Ovary (tissue), 9 donors: ENCODE measurements around the gene CST8. TPM values are rescaled to one million over a fixed set of nuclear protein-coding genes. Genes with fewer than 3 reads are reported as not detected.

Source experiments
- DNase-seq, 5 donors: peaks; one replicate each; pipeline ENCODE4 v3.0.0-alpha.2; 2019 to 2020
- H3K27ac ChIP-seq, 2 donors: fragments of 200-600 bp; one replicate each; pipeline versions ENCODE4 v1.5.1 to v1.8.0; 2019 to 2022
- H3K27me3 ChIP-seq: fragments of 200-600 bp; one replicate; pipeline ENCODE4 v1.8.0; 2022
- H3K36me3 ChIP-seq: fragments of 200-600 bp; sonication (generic); one replicate; pipeline ENCODE4 v1.5.1; 2019
- H3K4me1 ChIP-seq: one replicate; pipeline ENCODE4 v1.8.1; 2013; ENCODE audit warnings: mild to moderate bottlenecking, moderate library complexity; ENCODE audit not compliant: insufficient read depth
- H3K4me3 ChIP-seq: fragments of 200-600 bp; sonication (generic); one replicate; pipeline ENCODE4 v1.5.1; 2017
- H3K9me3 ChIP-seq, 2 donors: fragments of 200-600 bp in 1 of 2; sonication (generic) in 1 of 2; one replicate each; pipeline versions ENCODE4 v1.5.1 to v1.8.1; 2013 to 2019; ENCODE audit warnings: mild to moderate bottlenecking in 1 of 2, moderate library complexity in 1 of 2
- CTCF ChIP-seq, 3 donors: fragments of 450-650 bp in 2 of 3; fragments of 200-600 bp in 1 of 3; IDR thresholded peaks; one replicate each; pipeline versions ENCODE4 v1.5.1 to v1.8.0; 2016 to 2022; ENCODE audit warnings: antibody characterized with exemption in 3 of 3, mild to moderate bottlenecking in 1 of 3
- EP300 ChIP-seq: sonication (generic); formaldehyde crosslinking; IDR thresholded peaks from one replicate; pipeline ENCODE4 v1.6.1; 2017; ENCODE audit warnings: antibody characterized with exemption
- POLR2A ChIP-seq: fragments of 450-650 bp; IDR thresholded peaks from one replicate; pipeline ENCODE4 v1.6.1; 2017; ENCODE audit warnings: antibody characterized with exemption, mild to moderate bottlenecking, moderate library complexity
- WGBS, 3 donors: extraction: QIAGEN DNeasy Blood & Tissue Kit in 1 of 3; methylation state at CpG; one replicate each; pipeline versions ENCODE4 v1.1.5 to v1.1.7; 2013 to 2017; 5-methylcytosine and 5-hydroxymethylcytosine counted together
- intact Hi-C, 4 donors: fragments of 100-400 bp; cut with DNase I; formaldehyde crosslinking; loops; one replicate each; pipeline versions ENCODE4 v1.11.0 to v1.15.1; 2022 to 2023
- polyA plus RNA-seq, 2 donors: library from polyadenylated mRNA; stranded (reverse); fragments of 200-250 nt in 1 of 2; fragments of 350-450 nt in 1 of 2; fragmentation: Illumina TruSeq in 1 of 2; extraction: RNeasy Lipid Tissue Mini Kit (QIAGEN cat#74804) in 1 of 2; gene quantifications; one replicate each; pipeline ENCODE4 v1.2.3, GENCODE V29; 2013 to 2014
- total RNA-seq, 7 donors: library from RNA; depleted of rRNA in 2 of 7; stranded (reverse); fragments of >200 nt in 2 of 7; fragmentation: NEBNext Ultra II Directional in 3 of 7; extraction: Animal tissue kit (Norgen Biotek cat#: 25700) in 3 of 7; gene quantifications; one replicate each; pipeline versions ENCODE4 v1.1.0 to v1.2.4, GENCODE V29; 2016 to 2023
- donor health status: DM: no; HTN: no; CAD: no; lungs with moderate emphysema.
- donor health status: DM: no; HTN: no; CAD: no.
- donor health status: Bipolar disorder and iron deficiency.
- donor health status: DM: yes; HTN: yes; CAD: no.
- donor health status: DM: no; HTN: no; CAD: no.
- donor health status: DM: yes; HTN: yes; CAD: no.

Gene CST8
- total and polyA plus RNA-seq, 9 donors: not detected

DNA sequence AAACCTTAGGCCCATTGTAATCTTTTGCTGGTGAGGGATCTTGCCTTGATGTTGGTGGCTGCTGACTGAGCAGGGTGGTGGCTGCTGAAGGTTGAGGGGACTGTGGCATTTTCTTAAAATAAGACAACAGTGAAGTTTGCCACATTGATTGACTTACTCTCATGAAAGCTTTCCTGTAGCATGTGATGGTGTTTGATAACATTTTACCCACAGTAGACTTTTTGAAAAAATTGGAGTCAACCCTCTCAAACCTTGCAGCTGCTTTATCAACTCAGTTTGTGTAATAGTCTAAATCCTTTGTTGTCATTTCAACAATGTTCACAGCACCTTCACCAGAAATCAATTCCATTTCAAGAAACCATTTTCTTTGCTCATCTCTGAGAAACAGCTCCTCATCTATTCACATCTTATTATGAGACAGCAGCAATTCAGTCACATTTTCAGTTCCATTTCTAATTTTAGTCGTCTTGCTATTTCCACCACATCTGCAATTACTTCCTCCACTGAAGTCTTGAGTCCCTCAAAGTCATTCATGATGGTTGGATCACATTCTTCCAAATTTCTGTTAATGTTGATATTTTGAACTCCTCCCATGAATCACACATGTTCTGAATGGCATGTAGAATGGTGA lies 40.1 kb downstream of the CST8 start:
- intact Hi-C loops: no loop called here
- Histone ChIP-seq H3K27ac (no peak overlapping the region), H3K36me3 (no peaks in the 10 kb centered on the region), H3K4me3 (no peak overlapping the region), H3K9me3 (no peaks in the 10 kb centered on the region), H3K4me1 (no peaks in the 10 kb centered on the region), H3K27me3 (no peaks in the 10 kb centered on the region)
- no peak for TF ChIP-seq POLR2A
- no peak for TF ChIP-seq EP300
- TF ChIP-seq CTCF (IDR thresholded peaks at IDR 0.05): no peak
- DNase-seq: no peak
- WGBS, 3 donors: 43 to 56% (median 48%) methylated on average over 1 of the region's 1 CpG

- TF ChIP-seq POLR2A (no peak), CTCF (IDR thresholded peaks at IDR 0.05) (no peak), EP300 (no peak)
- intact Hi-C loops: no loop called here
- Histone ChIP-seq H3K4me1 (no peaks in the 10 kb centered on the region), H3K4me3 (no peak overlapping the region), H3K36me3 (no peaks in the 10 kb centered on the region), H3K9me3 (no peaks in the 10 kb centered on the region), H3K27me3 (no peaks in the 10 kb centered on the region), H3K27ac (no peak overlapping the region)
- WGBS, 3 donors: 50 to 78% (median 66%) methylated on average over 1 of the region's 1 CpG
- DNase-seq: no peak
Measured at GRCh38 chr20:23532533-23532932, 41.6 kb downstream of the CST8 start.

- intact Hi-C loops: no loop called here
- DNase-seq: no peak
- Histone ChIP-seq H3K27ac (no peak overlapping the region), H3K27me3 (no peaks in the 10 kb centered on the region), H3K9me3 (no peaks in the 10 kb centered on the region), H3K36me3 (no peaks in the 10 kb centered on the region), H3K4me3 (no peak overlapping the region), H3K4me1 (no peaks in the 10 kb centered on the region)
- TF ChIP-seq POLR2A (no peak), EP300 (no peak), CTCF (IDR thresholded peaks at IDR 0.05) (no peak)
Measured at GRCh38 chr20:23533161-23533560, 42.2 kb downstream of the CST8 start.

- H3K36me3 ChIP-seq: no peaks in the 10 kb centered on the region
- WGBS, 3 donors: 75 to 82% (median 80%) methylated on average over 18 to 20 of the region's 20 CpGs
- H3K4me1 ChIP-seq: no peaks in the 10 kb centered on the region
- no peaks in the 10 kb centered on the region for H3K27me3 ChIP-seq
- H3K4me3 ChIP-seq: no peak overlapping the region
- DNase-seq: no peak
- no peak for TF ChIP-seq CTCF (IDR thresholded peaks at IDR 0.05)
- TF ChIP-seq POLR2A: no peak
- no peak for TF ChIP-seq EP300
- intact Hi-C loops: no loop called here
- H3K9me3 ChIP-seq: no peaks in the 10 kb centered on the region
- no peak overlapping the region for H3K27ac ChIP-seq
Measured at GRCh38 chr20:23534801-23535593, 44.1 kb downstream of the CST8 start.
